Dendritic cell treated with granulocyte-macrophage colony-stimulating factor and Interleukin-4, amounts not matched to agents 40 ng/mL and 50 ng/mL, for 4 days (primary cell): ENCODE measurements around the gene PFKFB2.
"Not testable (repeated sequence)": the region's sequence is repeated elsewhere in the genome, so short reads cannot be mapped to it uniquely, and the experiment has no call there.

Source experiments
- H3K27ac Mint-ChIP-seq: one replicate; pipeline ENCODE4 v1.8.0; 2022; ENCODE audit warnings: mild to moderate bottlenecking, mixed read lengths
- H3K27me3 Mint-ChIP-seq: one replicate; pipeline ENCODE4 v1.8.0; 2022; ENCODE audit warnings: mild to moderate bottlenecking, mixed read lengths
- H3K36me3 Mint-ChIP-seq: one replicate; pipeline ENCODE4 v1.8.0; 2022; ENCODE audit warnings: low read depth, mixed read lengths
- H3K4me1 Mint-ChIP-seq: one replicate; pipeline ENCODE4 v1.8.0; 2022; ENCODE audit warnings: low read depth, mixed read lengths
- H3K4me3 Mint-ChIP-seq: one replicate; pipeline ENCODE4 v1.8.0; 2022; ENCODE audit warnings: mild to moderate bottlenecking, moderate library complexity, mixed read lengths
- H3K9me3 Mint-ChIP-seq: one replicate; pipeline ENCODE4 v1.8.0; 2022; ENCODE audit warnings: mixed read lengths
- intact Hi-C: fragments of 100-400 bp; cut with micrococcal nuclease; formaldehyde crosslinking; loops from one replicate; pipeline ENCODE4 v1.15.0; 2022

The PFKFB2 gene

GRCh38 chr1:207036865-207037264, 16.2 kb upstream of the PFKFB2 start:
- Mint-ChIP-seq H3K9me3 (no peaks in the 10 kb centered on the region), H3K4me1 (peaks cover 5% of the 10 kb centered on the region), H3K36me3 (peaks cover under 1% of the 10 kb centered on the region), H3K27ac (no peak overlapping the region), H3K27me3 (peaks cover 9% of the 10 kb centered on the region), H3K4me3 (no peak overlapping the region)
- intact Hi-C loops, result no loop called here

GRCh38 chr1:207039380-207040180, 13.5 kb upstream of the PFKFB2 start:
- intact Hi-C loops, result no loop called here
- H3K36me3 Mint-ChIP-seq, result peaks cover 5% of the 10 kb centered on the region
- no peak overlapping the region for H3K27ac Mint-ChIP-seq
- H3K4me1 Mint-ChIP-seq, result no peaks in the 10 kb centered on the region
- H3K9me3 Mint-ChIP-seq, result no peaks in the 10 kb centered on the region
- H3K4me3 Mint-ChIP-seq, result no peak overlapping the region
- H3K27me3 Mint-ChIP-seq, result peaks cover 5% of the 10 kb centered on the region

GRCh38 chr1:207040181-207040533, 12.9 kb upstream of the PFKFB2 start:
- Mint-ChIP-seq H3K27ac (no peak overlapping the region), H3K27me3 (peaks cover 5% of the 10 kb centered on the region), H3K36me3 (peaks cover 5% of the 10 kb centered on the region), H3K4me3 (no peak overlapping the region), H3K9me3 (no peaks in the 10 kb centered on the region), H3K4me1 (no peaks in the 10 kb centered on the region)
- intact Hi-C loops, result no loop called here

GRCh38 chr1:207041397-207041796, 11.7 kb upstream of the PFKFB2 start:
- H3K27ac Mint-ChIP-seq, H3K4me3 Mint-ChIP-seq, H3K27me3 Mint-ChIP-seq, H3K4me1 Mint-ChIP-seq, H3K9me3 Mint-ChIP-seq, intact Hi-C loops: not testable (repeated sequence)
- H3K36me3 Mint-ChIP-seq, result peaks cover 14% of the 10 kb centered on the region

GRCh38 chr1:207045453-207045852, 7.6 kb upstream of the PFKFB2 start:
- Mint-ChIP-seq H3K9me3 (no peaks in the 10 kb centered on the region), H3K27me3 (no peaks in the 10 kb centered on the region), H3K36me3 (peaks cover 32% of the 10 kb centered on the region), H3K27ac (no peak overlapping the region), H3K4me1 (peaks cover 7% of the 10 kb centered on the region), H3K4me3 (no peak overlapping the region)
- intact Hi-C loops, result no loop called here

- no peak overlapping the region for H3K27ac Mint-ChIP-seq
- H3K9me3 Mint-ChIP-seq, result no peaks in the 10 kb centered on the region
- peaks cover 15% of the 10 kb centered on the region for H3K4me1 Mint-ChIP-seq
- H3K27me3 Mint-ChIP-seq, result no peaks in the 10 kb centered on the region
- intact Hi-C loops, result no loop called here
- H3K4me3 Mint-ChIP-seq, result no peak overlapping the region
- peaks cover 34% of the 10 kb centered on the region for H3K36me3 Mint-ChIP-seq
These were observed 5.6 kb upstream of the PFKFB2 start for GRCh38 chr1:207047505-207047904.

GRCh38 chr1:207048041-207048440, 5.0 kb upstream of the PFKFB2 start:
- no peaks in the 10 kb centered on the region for H3K27me3 Mint-ChIP-seq
- peaks cover 36% of the 10 kb centered on the region for H3K36me3 Mint-ChIP-seq
- H3K27ac Mint-ChIP-seq, result no peak overlapping the region
- intact Hi-C loops, result no loop called here
- no peaks in the 10 kb centered on the region for H3K9me3 Mint-ChIP-seq
- H3K4me1 Mint-ChIP-seq, result peaks cover 16% of the 10 kb centered on the region
- no peak overlapping the region for H3K4me3 Mint-ChIP-seq

- peaks cover 42% of the 10 kb centered on the region for H3K36me3 Mint-ChIP-seq
- no peaks in the 10 kb centered on the region for H3K9me3 Mint-ChIP-seq
- H3K27ac Mint-ChIP-seq, result no peak overlapping the region
- peaks cover 24% of the 10 kb centered on the region for H3K4me1 Mint-ChIP-seq
- intact Hi-C loops, result no loop called here
- no peak overlapping the region for H3K4me3 Mint-ChIP-seq
- no peaks in the 10 kb centered on the region for H3K27me3 Mint-ChIP-seq
These were observed 4.0 kb upstream of the PFKFB2 start for GRCh38 chr1:207049054-207049453.

GRCh38 chr1:207049514-207049913, 3.6 kb upstream of the PFKFB2 start:
- Mint-ChIP-seq H3K27ac (peak overlapping the region; percentile 97), H3K4me1 (peaks cover 29% of the 10 kb centered on the region), H3K9me3 (no peaks in the 10 kb centered on the region), H3K4me3 (peak overlapping the region; percentile 97), H3K36me3 (peaks cover 42% of the 10 kb centered on the region), H3K27me3 (no peaks in the 10 kb centered on the region)
- intact Hi-C loops, result no loop called here

GRCh38 chr1:207049974-207050391, 3.1 kb upstream of the PFKFB2 start:
- Mint-ChIP-seq H3K36me3 (peaks cover 46% of the 10 kb centered on the region), H3K27me3 (no peaks in the 10 kb centered on the region), H3K4me3 (peak overlapping the region; percentile 97), H3K27ac (peak overlapping the region; percentile 97), H3K4me1 (peaks cover 33% of the 10 kb centered on the region), H3K9me3 (no peaks in the 10 kb centered on the region)
- intact Hi-C loops, result loop anchor here (5.0 kb wide), 1 partner anchor 33 kb away; no protein-coding TSS in a partner anchor

GRCh38 chr1:207050480-207051190, 2.4 kb upstream of the PFKFB2 start:
- Mint-ChIP-seq H3K27me3 (no peaks in the 10 kb centered on the region), H3K4me3 (peak overlapping the region; percentile 97), H3K4me1 (peaks cover 34% of the 10 kb centered on the region), H3K27ac (peak overlapping the region; percentile 97), H3K36me3 (peaks cover 46% of the 10 kb centered on the region), H3K9me3 (no peaks in the 10 kb centered on the region)
- intact Hi-C loops, result loop anchor here (5.0 kb wide), 1 partner anchor 33 kb away; no protein-coding TSS in a partner anchor

- Mint-ChIP-seq H3K9me3 (no peaks in the 10 kb centered on the region), H3K4me3 (peak within 1 kb of the TSS; percentile 97), H3K27me3 (no peaks in the 10 kb centered on the region), H3K27ac (peak within 1 kb of the TSS; percentile 97), H3K4me1 (peaks cover 30% of the 10 kb centered on the region), H3K36me3 (peaks cover 42% of the 10 kb centered on the region)
- intact Hi-C loops, result loop anchor here (5.0 kb wide), 1 partner anchor 34 kb away; no protein-coding TSS in a partner anchor
These were observed 1.7 kb upstream of the PFKFB2 start, which contains the start of gene YOD1 for GRCh38 chr1:207051191-207051943. Gene YOD1, minus strand, starts transcription at chr1:207051208. Its CDS starts 178 bp downstream, at chr1:207051030.

- no peaks in the 10 kb centered on the region for H3K9me3 Mint-ChIP-seq
- no peaks in the 10 kb centered on the region for H3K27me3 Mint-ChIP-seq
- peak overlapping the region; percentile 93 for H3K4me3 Mint-ChIP-seq
- H3K4me1 Mint-ChIP-seq, result peaks cover 32% of the 10 kb centered on the region
- intact Hi-C loops, result loop anchor here (5.0 kb wide), 1 partner anchor 37 kb away; no protein-coding TSS in a partner anchor
- peak overlapping the region; percentile 89 for H3K27ac Mint-ChIP-seq
- peaks cover 46% of the 10 kb centered on the region for H3K36me3 Mint-ChIP-seq
These were observed 1.4 kb downstream of the PFKFB2 start for GRCh38 chr1:207054491-207054890.
